HCT116 (cell line): ENCODE data around the gene UBAP1L. TPM values are rescaled to one million over a fixed set of nuclear protein-coding genes. Genes with fewer than 3 reads are reported as not detected.

Experiments used
- total RNA-seq: library from RNA; stranded (reverse); gene quantifications from one replicate; pipeline ENCODE4 v1.2.1, GENCODE V29; 2021; ENCODE audit not compliant: unreplicated experiment

Gene UBAP1L
- total RNA-seq, 1 experiment from 2014 or later = 4.0 TPM

Other genes starting within 250 kb of the UBAP1L start
- 8.1 TPM for gene ANKDD1A, start 203.3 kb downstream of the UBAP1L start, total RNA-seq
- 72.7 TPM for gene SPG21, start 125.3 kb downstream of the UBAP1L start, total RNA-seq
- 30.4 TPM for gene MTFMT, start 85.6 kb downstream of the UBAP1L start, total RNA-seq
- not detected for gene SLC51B, start 69.8 kb downstream of the UBAP1L start, total RNA-seq
- gene RASL12, start 47.2 kb downstream of the UBAP1L start, total RNA-seq = 0.25 TPM
- gene KBTBD13, start 38.5 kb downstream of the UBAP1L start, total RNA-seq = not detected
- 31.6 TPM for gene PDCD7, start 18.6 kb upstream of the UBAP1L start, total RNA-seq
- 64.1 TPM for gene CLPX, start 70.1 kb upstream of the UBAP1L start, total RNA-seq
- not detected for gene CILP, start 96.3 kb upstream of the UBAP1L start, total RNA-seq
- 9.7 TPM for gene PARP16, start 171.7 kb upstream of the UBAP1L start, total RNA-seq
- not detected for gene RNU5A-1, start 180.9 kb upstream of the UBAP1L start, total RNA-seq
- gene RNU5B-1, start 189.5 kb upstream of the UBAP1L start, total RNA-seq = not detected